ENCODE results near the gene SPATA1.

GRCh38 chr1:84525779-84526178, 19.6 kb downstream of the SPATA1 start:
- TF ChIP-seq CTCF (IDR thresholded peaks at IDR 0.05; ENCODE audit: poor library complexity, severe bottlenecking) (no peak), POLR2AphosphoS5 (IDR thresholded peaks at IDR 0.05) (no peak), EZH2 (IDR thresholded peaks at IDR 0.05; ENCODE audit: borderline replicate concordance, insufficient read depth, low read length, poor library complexity, severe bottlenecking) (no peak), EP300 (conservative IDR thresholded peaks at IDR 0.05; ENCODE audit: poor library complexity, severe bottlenecking) (no peak), TAF1 (IDR thresholded peaks at IDR 0.05; ENCODE audit: low read depth) (no peak), SMC3 (conservative IDR thresholded peaks at IDR 0.05; ENCODE audit: poor library complexity) (no peak), RAD21 (conservative IDR thresholded peaks at IDR 0.05) (no peak), MXI1 (conservative IDR thresholded peaks at IDR 0.05; ENCODE audit: poor library complexity, severe bottlenecking) (no peak)

Measured in neural cell (in vitro differentiated cells).